WERI-Rb-1 (cell line): ENCODE results near the gene KLC3.

ENCODE experiments used
- DNase-seq: peaks from one replicate; pipeline ENCODE4 v3.0.0-alpha.2; 2020
- H3K27ac ChIP-seq: fragments of 250-450 bp; sonication (Bioruptor Pico); 2 replicates; pipeline ENCODE4 v1.5.1; 2020; ENCODE audit warnings: mild to moderate bottlenecking, moderate library complexity
- H3K27me3 ChIP-seq: fragments of 250-450 bp; sonication (Bioruptor Pico); 2 replicates; pipeline ENCODE4 v1.5.1; 2021; ENCODE audit warnings: mild to moderate bottlenecking, low read depth, moderate library complexity; ENCODE audit not compliant: insufficient read depth, severe bottlenecking
- H3K36me3 ChIP-seq: fragments of 250-450 bp; sonication (Bioruptor Pico); 2 replicates; pipeline ENCODE4 v1.5.1; 2020; ENCODE audit warnings: mild to moderate bottlenecking, moderate library complexity
- H3K4me3 ChIP-seq: 2 replicates; pipeline ENCODE4 v1.5.1; 2011; ENCODE audit warnings: low read depth, mild to moderate bottlenecking, control low read depth, low read length
- H3K9me3 ChIP-seq: fragments of 250-450 bp; sonication (Bioruptor Pico); 2 replicates; pipeline ENCODE4 v1.5.1; 2021; ENCODE audit warnings: mild to moderate bottlenecking, moderate library complexity; ENCODE audit not compliant: severe bottlenecking
- TF ChIP-seq, protein P1 (sequence below): IDR thresholded peaks from 2 replicates; pipeline ENCODE4 v1.5.1; 2011; ENCODE audit warnings: low read depth, mild to moderate bottlenecking, control low read depth, inconsistent platforms, low read length

The KLC3 gene

GRCh38 chr19:45320997-45321775 is 19.4 kb upstream of the KLC3 start:
- H3K27ac ChIP-seq = peak overlapping the region; percentile 63; the same call in 1 of the 2 replicates
- no peaks in the 10 kb centered on the region for H3K9me3 ChIP-seq
- no peaks in the 10 kb centered on the region for H3K36me3 ChIP-seq
- no peak overlapping the region for H3K4me3 ChIP-seq
- no peaks in the 10 kb centered on the region for H3K27me3 ChIP-seq
- DNase-seq = no peak
- TF ChIP-seq, protein P1, sequence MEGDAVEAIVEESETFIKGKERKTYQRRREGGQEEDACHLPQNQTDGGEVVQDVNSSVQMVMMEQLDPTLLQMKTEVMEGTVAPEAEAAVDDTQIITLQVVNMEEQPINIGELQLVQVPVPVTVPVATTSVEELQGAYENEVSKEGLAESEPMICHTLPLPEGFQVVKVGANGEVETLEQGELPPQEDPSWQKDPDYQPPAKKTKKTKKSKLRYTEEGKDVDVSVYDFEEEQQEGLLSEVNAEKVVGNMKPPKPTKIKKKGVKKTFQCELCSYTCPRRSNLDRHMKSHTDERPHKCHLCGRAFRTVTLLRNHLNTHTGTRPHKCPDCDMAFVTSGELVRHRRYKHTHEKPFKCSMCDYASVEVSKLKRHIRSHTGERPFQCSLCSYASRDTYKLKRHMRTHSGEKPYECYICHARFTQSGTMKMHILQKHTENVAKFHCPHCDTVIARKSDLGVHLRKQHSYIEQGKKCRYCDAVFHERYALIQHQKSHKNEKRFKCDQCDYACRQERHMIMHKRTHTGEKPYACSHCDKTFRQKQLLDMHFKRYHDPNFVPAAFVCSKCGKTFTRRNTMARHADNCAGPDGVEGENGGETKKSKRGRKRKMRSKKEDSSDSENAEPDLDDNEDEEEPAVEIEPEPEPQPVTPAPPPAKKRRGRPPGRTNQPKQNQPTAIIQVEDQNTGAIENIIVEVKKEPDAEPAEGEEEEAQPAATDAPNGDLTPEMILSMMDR = no peak

DNA sequence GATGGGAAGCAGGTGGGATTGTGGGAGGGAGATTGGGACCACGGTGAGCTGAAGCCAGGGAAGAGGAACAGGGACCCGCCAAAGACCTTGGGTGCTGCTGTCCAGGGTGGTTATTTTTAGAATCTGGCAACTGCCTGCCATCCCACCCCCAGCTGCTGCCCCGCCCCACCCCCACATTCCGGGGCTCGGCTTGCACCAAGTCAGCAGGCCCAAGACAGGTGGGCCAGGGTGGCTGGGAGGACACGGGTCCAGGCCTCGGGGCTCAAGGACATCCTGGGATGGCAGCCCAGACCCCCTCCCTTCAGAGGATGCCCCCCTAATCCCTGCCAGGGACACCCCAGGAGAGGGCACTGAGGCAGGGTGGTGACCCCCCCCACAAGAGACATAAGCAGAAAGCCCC is 18.7 kb upstream of the KLC3 start:
- no peak for DNase-seq
- Histone ChIP-seq H3K36me3 (no peaks in the 10 kb centered on the region), H3K4me3 (no peak overlapping the region), H3K27ac (peak overlapping the region; percentile 63), H3K27me3 (no peaks in the 10 kb centered on the region), H3K9me3 (no peaks in the 10 kb centered on the region)
- TF ChIP-seq, protein P1 = no peak

DNA sequence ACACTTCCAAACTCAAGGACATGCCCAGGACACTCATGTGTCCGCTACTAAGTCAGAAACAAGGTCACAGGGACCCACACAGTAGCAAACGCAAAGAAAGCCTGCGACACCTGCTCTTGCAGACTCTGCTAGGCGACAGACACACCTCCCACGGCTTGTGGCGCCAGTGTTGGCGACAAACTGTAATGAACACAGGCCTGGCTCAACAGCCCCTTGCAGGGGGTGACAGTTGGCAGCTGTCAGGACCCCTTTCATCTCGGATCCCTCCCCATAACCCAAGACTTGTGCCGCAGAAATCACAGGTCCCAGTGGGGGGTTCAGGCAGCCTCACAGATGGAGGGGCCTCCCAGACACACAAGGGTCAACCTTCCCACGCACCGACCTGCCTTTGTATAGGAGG is 18.2 kb upstream of the KLC3 start:
- TF ChIP-seq, protein P1 = no peak
- Histone ChIP-seq H3K27me3 (no peaks in the 10 kb centered on the region), H3K9me3 (no peaks in the 10 kb centered on the region), H3K27ac (peak overlapping the region; percentile 63), H3K4me3 (no peak overlapping the region), H3K36me3 (no peaks in the 10 kb centered on the region)
- peak; percentile 62 for DNase-seq

DNA sequence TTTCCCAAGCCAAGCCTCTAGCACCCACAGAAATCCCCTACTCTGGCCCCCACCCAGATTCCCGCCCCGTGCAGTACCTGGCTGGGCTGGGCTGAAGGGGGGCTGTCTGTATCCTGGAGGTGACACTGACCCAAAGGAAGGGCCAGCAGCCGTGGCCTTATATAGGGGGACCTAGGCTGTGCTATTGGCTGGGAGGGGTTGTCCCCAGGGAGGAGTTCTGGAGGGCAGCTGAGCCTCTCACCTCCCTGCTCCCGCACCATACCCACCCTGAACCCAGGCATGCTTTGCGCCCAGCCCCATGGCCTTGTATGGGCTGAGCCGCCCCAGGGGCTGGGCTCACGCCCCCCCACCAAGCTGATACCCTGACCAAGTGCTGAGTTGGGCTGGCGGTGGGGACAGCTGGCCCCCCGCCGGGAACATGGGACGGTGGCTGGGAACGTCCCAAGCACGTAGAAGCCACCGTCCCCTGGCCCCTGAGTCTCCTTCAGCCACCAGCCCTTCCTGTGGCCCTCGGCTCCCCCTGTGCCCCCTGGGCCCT is 17.7 kb upstream of the KLC3 start, which contains the start of gene CKM:
Gene CKM, minus strand, starts transcription at position 132 of the 538 bp plus-strand sequence. CDS start 3,162 bp downstream, outside the sequence.
- Histone ChIP-seq H3K27me3 (no peaks in the 10 kb centered on the region), H3K27ac (peak within 1 kb of the TSS; percentile 63), H3K4me3 (no peak within 1 kb of the TSS), H3K9me3 (no peaks in the 10 kb centered on the region), H3K36me3 (no peaks in the 10 kb centered on the region)
- TF ChIP-seq, protein P1 = no peak
- DNase-seq = no peak

DNA sequence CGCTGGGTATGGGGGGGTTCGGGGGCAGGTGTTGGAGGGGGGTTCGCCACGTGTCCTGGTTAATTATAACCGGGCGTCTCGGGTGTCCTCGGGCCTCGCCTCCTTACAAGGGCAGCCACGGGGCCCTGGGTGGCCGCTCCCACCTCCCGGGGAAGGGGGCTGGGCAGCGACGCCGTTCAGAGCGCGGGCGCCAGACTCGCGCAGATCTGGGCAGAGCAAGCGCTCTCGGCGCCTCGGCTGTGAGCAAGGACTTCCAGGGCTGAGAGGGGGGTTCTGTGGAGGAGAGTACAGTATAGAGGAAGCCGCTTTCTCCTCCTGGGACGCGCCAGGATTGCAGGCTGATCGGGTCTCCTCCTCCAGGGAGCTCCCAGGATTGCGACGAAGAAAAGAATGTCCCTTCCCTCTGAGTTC is 16.9 kb upstream of the KLC3 start:
- no peaks in the 10 kb centered on the region for H3K9me3 ChIP-seq
- H3K4me3 ChIP-seq = no peak overlapping the region
- H3K27me3 ChIP-seq = no peaks in the 10 kb centered on the region
- no peak for DNase-seq
- TF ChIP-seq, protein P1 = no peak
- H3K27ac ChIP-seq = no peak overlapping the region
- H3K36me3 ChIP-seq = no peaks in the 10 kb centered on the region
